Melanocyte of skin (primary cell): Measurements from ENCODE around the gene KIF3A. TPM values are rescaled to one million over a fixed set of nuclear protein-coding genes. Genes with fewer than 3 reads are reported as not detected.

Experiments
- total RNA-seq, 2 donors: library from RNA; depleted of rRNA; stranded (reverse); fragments of >200 nt; gene quantifications; 2 replicates each; pipeline ENCODE4 v1.2.3, GENCODE V29; 2012

KIF3A gene
- total RNA-seq = 10 to 100 TPM; 14.8 to 15.3 TPM

GRCh38 chr5:132736853-132737833 lies at the start of gene KIF3A:
Gene KIF3A, minus strand, starts transcription at chr5:132737546. Its CDS starts 127 bp downstream, at chr5:132737419.

GRCh38 chr5:132777209-132778069 lies 40.1 kb upstream of the KIF3A start, which contains the start of gene SEPTIN8:
Gene SEPTIN8, minus strand, starts transcription at chr5:132777239. Its CDS starts 102 bp downstream, at chr5:132777137.

GRCh38 chr5:132746954-132747615 lies 9.7 kb upstream of the KIF3A start, which contains the start of gene CCNI2:
Gene CCNI2, plus strand, starts transcription at chr5:132747426. Its CDS starts 70 bp downstream, at chr5:132747496.

GRCh38 chr5:132673939-132674630 lies 63.3 kb downstream of the KIF3A start, which contains the start of gene IL4:
Gene IL4, plus strand, starts transcription at chr5:132673989. Its CDS starts 62 bp downstream, at chr5:132674051.

GRCh38 chr5:132657676-132658380 lies 79.5 kb downstream of the KIF3A start, which contains the start of gene IL13:
Gene IL13, plus strand, starts transcription at chr5:132658173. Its CDS starts 14 bp downstream, at chr5:132658187.

Other genes starting within 250 kb of the KIF3A start
- gene IRF1, start 246.8 kb downstream of the KIF3A start, total RNA-seq = 10 to 100 TPM; 13.8 to 20.6 TPM
- gene IL5, start 194.0 kb downstream of the KIF3A start, total RNA-seq = not detected
- 10 to 100 TPM in 1 of 2 donors, 1 to 10 TPM in 1; 8.7 to 28.9 TPM for gene RAD50, start 180.6 kb downstream of the KIF3A start, total RNA-seq
- not detected for gene IL13, start 79.4 kb downstream of the KIF3A start, total RNA-seq
- gene IL4, start 63.6 kb downstream of the KIF3A start, total RNA-seq = not detected
- under 1 TPM in 1 of 2 donors, not detected in 1; under 0.01 TPM for gene CCNI2, start 9.9 kb upstream of the KIF3A start, total RNA-seq
- 10 to 100 TPM; 26.0 to 29.3 TPM for gene SEPTIN8, start 39.7 kb upstream of the KIF3A start, total RNA-seq
- not detected for gene SOWAHA, start 75.8 kb upstream of the KIF3A start, total RNA-seq
- 1 to 10 TPM in 1 of 2 donors, under 1 TPM in 1; 1.00 to 4.1 TPM for gene SHROOM1, start 93.1 kb upstream of the KIF3A start, total RNA-seq
- under 1 TPM; 0.33 to 0.34 TPM for gene GDF9, start 128.9 kb upstream of the KIF3A start, total RNA-seq
- 100 to 1,000 TPM; 133 to 139 TPM for gene UQCRQ, start 129.1 kb upstream of the KIF3A start, total RNA-seq
- gene LEAP2, start 136.1 kb upstream of the KIF3A start, total RNA-seq = under 1 TPM in 1 of 2 donors, not detected in 1; 0.67 TPM
- gene AFF4, start 226.1 kb upstream of the KIF3A start, total RNA-seq = 10 to 100 TPM; 82.3 to 88.8 TPM